GM18520 (cell line): Measurements from ENCODE around the gene TSGA10.

ENCODE experiments used
- ATAC-seq: cut with Tn5 transposase; IDR thresholded peaks from one replicate; pipeline ENCODE4 v1.9.1; 2021; ENCODE audit not compliant: unreplicated experiment

The TSGA10 gene

DNA sequence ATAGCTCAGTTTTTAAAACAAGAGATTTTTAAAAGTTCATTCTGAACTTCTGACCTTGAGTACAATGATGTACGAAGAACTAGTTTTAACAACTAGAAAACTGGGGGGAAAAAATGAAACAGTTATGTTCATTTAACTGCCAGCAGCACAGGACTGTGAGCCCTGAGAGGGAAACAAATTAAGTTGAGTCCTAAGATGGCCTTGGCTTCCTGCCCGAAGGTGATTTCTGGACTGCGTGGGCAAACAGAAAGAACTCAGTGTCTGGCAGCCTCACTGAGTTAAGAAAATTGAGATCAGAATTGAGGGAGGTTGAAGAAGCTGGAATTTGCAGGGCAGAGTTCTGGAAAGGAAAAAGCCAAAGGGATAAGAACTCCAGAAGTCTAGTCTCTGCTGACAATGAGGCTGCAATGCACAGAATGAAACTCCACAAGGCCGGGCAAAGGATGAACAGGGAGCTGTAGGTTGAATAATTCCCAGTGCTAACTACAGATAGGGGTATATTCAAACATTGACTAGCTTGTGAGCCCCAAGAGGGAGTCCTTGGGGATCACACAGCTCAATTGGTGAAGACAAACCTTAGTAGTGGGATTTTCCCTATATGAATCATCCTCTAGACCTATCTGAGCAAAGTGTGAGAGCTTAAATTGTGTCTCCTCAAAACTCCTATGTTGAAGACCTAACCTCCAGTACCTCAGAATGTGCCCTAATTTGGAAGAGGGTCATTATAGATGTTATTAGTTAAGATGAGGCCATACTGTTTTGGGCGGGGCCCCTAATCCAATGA is 205.6 kb downstream of the TSGA10 start:
- ATAC-seq, result no peak

DNA sequence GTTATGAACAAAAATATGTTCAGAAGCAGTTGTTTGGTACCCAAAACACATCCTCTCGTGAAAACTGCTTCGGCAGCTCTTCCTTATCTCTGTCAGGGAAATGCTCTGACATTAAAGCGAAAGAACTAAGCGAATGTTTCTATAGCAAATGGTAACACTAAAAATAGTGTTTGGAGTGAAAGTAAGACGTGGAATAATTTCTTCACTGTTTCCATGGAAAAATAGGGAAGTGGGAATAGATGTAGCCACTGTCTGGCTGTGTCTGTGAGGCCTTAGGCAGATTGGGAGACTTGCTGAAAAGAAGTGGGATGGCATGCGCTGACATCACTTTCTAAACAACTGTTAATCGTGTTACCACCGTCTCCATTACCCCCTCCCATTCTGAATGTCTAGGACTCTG is 207.2 kb downstream of the TSGA10 start:
- ATAC-seq, result no peak
